Astrocyte (in vitro differentiated cells and primary cell): ENCODE data around the gene TDRD12.

Experiments
- CTCF ChIP-seq: IDR thresholded peaks from 2 replicates; pipeline ENCODE4 v1.5.1; 2011; ENCODE audit warnings: low read depth, mild to moderate bottlenecking, inconsistent platforms, low read length, moderate library complexity; ENCODE audit not compliant: insufficient read depth
- EZH2 ChIP-seq: IDR thresholded peaks from 2 replicates; pipeline ENCODE4 v1.6.1; 2012; ENCODE audit warnings: mild to moderate bottlenecking, low read length, inconsistent platforms; ENCODE audit not compliant: insufficient read depth

GRCh38 chr19:32876919-32877285 is 157.3 kb downstream of the TDRD12 start:
- TF ChIP-seq CTCF = no peak
- TF ChIP-seq EZH2 = no peak
